AG08395 (cell line): ENCODE measurements around the gene FKTN.
A peak's percentile ranks its signal among the peaks of the same experiment; 100 is the strongest.
"Not testable (repeated sequence)": the region's sequence is repeated elsewhere in the genome, so short reads cannot be mapped to it uniquely, and the experiment has no call there.

Experiments used
- DNase-seq: peaks from one replicate; pipeline ENCODE4 v3.0.0; 2012; ENCODE audit warnings: mixed read lengths, low spot score

The FKTN gene

GRCh38 chr9:105557804-105558610 is at the start of gene FKTN:
FKTN (plus strand) TSS chr9:105558131; CDS start chr9:105575033, 16,902 bp downstream.
- DNase-seq = peak; percentile 90

DNA sequence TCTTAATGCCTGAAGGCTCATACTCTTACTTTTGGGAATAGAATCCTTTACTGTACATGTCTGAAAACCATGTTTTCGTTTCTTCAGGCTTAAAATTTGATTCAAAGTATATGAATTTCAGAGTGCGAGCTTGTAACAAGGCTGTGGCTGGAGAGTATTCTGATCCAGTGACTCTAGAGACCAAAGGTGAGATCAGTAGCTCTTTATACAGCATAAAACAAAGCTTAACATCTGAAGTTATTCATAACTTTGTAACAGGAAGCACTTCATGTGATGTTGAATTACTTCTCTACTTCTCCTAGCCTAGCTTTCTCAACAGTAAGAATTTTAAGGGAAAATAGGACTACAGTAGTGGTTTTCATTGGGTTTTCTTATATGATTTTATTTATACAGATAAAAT is 49.4 kb upstream of the FKTN start:
- DNase-seq = no peak

GRCh38 chr9:105510024-105510423 is 47.9 kb upstream of the FKTN start:
- peak; percentile 76 for DNase-seq

DNA sequence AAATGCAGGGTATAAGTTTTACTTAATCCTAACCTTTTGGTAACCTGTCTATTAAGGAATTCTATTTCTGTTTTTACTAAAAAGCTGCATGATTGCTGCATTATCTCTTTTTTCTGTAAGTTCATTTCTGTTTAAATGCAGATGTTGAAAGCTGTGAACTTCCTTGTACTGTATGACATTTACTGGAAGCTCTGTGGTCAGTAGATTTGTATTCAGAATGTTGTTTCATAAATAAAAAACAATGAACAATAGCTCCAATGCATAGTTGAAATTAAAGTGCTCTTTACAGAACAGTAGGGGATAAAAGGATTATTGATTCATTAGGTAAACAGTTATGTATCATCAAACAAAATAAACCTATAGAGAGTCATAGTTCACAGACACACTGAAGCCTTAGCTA is 46.5 kb upstream of the FKTN start:
- DNase-seq = no peak

GRCh38 chr9:105515811-105516413 is 42.0 kb upstream of the FKTN start:
- DNase-seq = no peak

GRCh38 chr9:105519710-105520369 is 38.1 kb upstream of the FKTN start:
- DNase-seq = not testable (repeated sequence)

GRCh38 chr9:105520992-105521391 is 36.9 kb upstream of the FKTN start:
- DNase-seq = not testable (repeated sequence)

DNA sequence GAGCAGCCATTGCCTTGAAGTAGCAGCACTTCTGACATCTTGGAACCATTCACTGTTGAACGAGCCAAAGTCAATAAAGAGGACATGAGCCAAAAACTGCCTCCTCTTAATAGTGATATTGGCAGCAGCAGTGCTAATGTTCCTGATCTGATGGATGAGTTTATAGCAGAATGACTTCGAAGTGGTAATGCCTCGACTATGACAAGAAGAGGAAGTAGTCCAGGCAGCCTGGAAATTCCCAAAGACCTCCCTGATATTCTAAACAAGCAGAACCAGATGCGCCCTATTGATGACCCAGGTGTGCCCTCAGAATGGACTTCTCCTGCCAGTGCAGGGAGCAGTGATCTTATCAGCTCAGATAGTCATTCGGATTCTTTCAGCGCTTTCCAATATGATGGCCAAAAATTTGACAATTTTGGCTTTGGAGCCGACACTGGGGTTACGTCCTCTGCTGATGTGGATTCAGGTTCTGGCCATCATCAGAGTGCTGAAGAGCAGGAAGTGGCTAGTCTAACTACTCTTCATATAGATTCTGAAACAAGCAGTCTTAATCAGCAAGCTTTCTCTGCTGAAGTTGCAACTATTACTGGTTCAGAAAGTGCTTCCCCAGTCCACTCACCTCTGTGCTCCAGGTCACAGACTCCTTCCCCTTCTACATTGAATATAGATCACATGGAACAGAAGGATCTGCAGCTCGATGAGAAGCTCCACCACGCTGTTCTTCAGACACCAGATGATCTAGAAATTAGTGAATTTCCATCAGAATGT is 35.1 kb upstream of the FKTN start:
- not testable (repeated sequence) for DNase-seq

DNA sequence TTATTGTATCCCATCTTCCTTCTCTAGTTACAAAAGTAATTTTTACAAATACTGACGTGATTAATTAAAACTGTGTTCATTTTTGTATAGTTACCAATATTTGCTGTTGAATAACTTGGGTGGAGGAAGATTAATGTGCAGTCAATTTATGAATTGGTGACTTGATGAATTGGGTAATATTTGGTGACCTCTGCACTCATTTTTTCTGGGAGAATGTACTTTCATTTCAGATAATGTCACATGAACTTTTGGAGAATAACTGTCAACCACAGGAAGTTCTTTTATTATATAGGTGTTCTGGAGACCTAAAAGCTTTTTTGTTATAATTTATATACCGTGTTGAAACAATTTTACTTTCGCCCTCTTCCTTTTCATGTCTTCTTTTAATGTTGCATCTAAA is 26.4 kb upstream of the FKTN start:
- DNase-seq = no peak

DNA sequence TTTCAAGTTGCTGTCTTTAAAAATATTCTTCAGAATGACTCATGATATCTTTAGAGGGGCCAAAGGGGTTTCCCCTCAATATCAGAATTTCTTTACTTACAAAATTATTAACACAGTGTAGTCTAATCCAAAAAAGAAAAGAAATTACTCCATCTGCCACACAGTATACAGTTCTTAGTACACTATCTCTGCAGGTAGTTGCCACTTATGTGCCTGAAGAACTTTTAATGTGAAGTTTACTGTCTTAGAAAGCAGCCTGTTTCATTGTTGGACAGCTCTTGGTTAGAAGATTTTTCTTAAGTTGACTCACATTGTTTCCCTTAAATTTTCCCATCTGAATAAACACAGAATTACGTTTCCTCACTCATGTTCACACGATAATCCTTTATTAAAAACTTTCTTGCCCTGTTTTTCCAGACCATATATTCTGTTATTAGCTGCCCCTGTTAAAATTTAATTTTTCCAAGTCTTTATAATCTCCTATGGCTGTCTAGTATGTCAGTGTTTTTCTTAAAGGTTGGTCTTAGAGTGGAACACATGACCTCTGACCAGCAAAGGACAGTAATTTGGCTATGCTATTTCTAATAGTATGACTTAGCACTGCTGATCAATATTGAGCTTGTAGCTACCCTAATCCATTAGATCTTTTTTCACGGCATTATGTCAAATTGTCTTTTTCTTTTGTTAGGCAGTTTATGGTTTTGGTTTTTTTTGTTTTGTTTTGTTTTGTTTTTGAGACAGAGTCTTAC is 21.8 kb upstream of the FKTN start:
- DNase-seq = no peak

DNA sequence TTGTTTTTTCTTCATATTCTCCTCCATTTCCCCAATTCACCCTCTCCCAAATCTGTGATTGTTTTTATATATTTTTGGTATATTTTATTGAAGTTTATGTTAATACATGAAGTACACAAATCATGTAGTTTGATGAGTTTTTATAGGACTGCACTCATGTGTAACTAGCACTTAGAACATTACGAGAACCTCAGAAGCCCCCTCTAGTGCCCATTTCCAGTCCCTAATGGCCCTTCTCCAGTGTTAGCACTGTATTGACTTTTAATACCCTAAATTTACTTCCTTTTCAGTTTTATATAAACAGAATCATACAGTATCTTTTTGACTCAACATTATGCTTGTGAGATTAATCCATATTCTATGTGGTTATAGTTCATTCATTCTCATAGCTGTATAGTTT is 18.5 kb upstream of the FKTN start:
- no peak for DNase-seq

- no peak for DNase-seq
Measured at GRCh38 chr9:105541838-105542237, 16.1 kb upstream of the FKTN start.

GRCh38 chr9:105554042-105554441 is 3.9 kb upstream of the FKTN start:
- no peak for DNase-seq

- DNase-seq = no peak
Measured at GRCh38 chr9:105572455-105572854, 14.5 kb downstream of the FKTN start.

GRCh38 chr9:105579952-105580351 is 22.0 kb downstream of the FKTN start:
- DNase-seq = not testable (repeated sequence)

DNA sequence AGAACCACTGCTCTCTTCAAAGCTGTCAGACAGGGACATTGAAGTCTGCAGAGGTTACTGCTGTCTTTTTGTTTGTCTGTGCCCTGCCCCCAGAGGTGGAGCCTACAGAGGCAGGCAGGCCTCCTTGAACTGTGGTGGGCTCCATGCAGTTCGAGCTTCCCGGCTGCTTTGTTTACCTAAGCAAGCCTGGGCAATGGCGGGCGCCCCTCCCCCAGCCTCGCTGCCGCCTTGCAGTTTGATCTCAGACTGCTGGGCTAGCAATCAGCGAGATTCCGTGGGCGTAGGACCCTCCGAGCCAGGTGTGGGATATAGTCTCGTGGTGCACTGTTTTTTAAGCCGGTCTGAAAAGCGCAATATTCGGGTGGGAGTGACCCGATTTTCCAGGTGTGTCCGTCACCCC is 23.6 kb downstream of the FKTN start:
- not testable (repeated sequence) for DNase-seq

- DNase-seq = no peak
Measured at GRCh38 chr9:105593145-105593544, 35.2 kb downstream of the FKTN start.

GRCh38 chr9:105608721-105609598 is 51.0 kb downstream of the FKTN start:
- DNase-seq = peak; percentile 52

DNA sequence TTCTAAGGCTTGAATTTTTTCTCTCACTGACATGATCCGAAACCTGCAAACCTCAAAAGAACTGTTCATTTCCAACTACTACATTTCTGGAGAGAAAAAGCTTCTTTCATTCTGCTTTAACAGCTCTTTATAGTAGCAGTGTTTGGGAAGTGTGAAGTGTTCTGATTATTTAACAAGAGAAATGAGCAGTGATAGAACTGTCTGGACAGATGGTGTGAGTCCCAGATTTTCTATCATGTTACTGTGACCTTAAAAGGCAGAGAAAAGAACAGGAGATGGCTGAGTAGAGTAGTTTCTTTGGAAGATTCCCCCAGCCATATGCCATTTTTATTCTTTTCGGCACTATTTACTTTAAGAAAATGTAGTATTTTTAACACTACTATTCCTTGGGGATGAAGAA is 63.1 kb downstream of the FKTN start:
- DNase-seq = no peak

DNA sequence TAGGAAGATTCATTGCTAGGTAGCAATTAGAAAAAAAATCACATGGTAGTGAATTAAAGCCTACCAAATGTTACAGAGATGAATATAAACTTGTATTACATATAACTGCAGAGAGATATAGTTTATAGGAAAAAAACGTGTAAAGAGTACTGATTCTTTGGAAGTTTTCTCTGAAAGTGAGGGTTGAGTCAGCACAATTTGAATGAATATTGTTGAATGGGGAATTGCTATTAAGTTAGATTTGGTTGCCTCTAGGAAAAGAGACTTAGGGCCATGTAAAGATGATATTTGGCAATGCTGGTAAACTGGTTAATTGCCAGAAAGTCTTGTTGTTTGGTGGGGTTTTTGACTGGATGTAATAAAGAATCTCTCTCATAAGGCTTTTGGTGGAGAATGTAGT is 67.2 kb downstream of the FKTN start:
- no peak for DNase-seq

DNA sequence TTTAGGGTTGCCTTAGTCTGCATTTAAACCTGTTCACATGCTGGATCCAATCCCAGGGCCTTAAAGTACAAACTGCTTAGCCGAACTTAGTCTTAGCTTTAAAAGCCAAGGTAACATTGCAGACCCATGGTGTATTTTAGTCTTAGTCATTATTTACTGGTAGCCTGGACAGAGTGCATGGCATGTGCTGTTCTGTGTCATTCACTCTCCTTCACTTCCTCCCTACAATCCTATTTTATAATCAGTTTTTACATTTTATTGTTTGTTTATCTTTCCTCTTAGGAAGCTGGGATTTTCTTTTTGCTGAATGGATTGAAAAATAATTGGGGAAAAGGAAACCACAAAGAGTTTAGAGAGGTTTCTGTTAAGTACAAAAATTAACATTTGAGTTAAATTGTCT is 74.9 kb downstream of the FKTN start:
- no peak for DNase-seq
